Cardiac muscle cell (in vitro differentiated cells and primary cell): ENCODE data around the gene CD300A. TPM values are rescaled to one million over a fixed set of nuclear protein-coding genes. Genes with fewer than 3 reads are reported as not detected.

ENCODE experiments used
- DNase-seq, 2 donors: peaks; one replicate each; pipeline versions ENCODE4 v3.0.0 to v3.0.0-alpha.2; 2010 to 2017; ENCODE audit warnings: low read depth in 1 of 2, low spot score in 1 of 2
- H3K27ac ChIP-seq: fragments of 200-600 bp; sonication (generic); 2 replicates; pipeline ENCODE4 v1.5.1; 2016
- H3K27me3 ChIP-seq: fragments of 200-600 bp; sonication (generic); 2 replicates; pipeline ENCODE4 v1.6.0; 2016; ENCODE audit warnings: control low read depth
- H3K36me3 ChIP-seq: fragments of 200-600 bp; sonication (generic); 2 replicates; pipeline ENCODE4 v1.5.1; 2016; ENCODE audit warnings: control low read depth
- H3K4me1 ChIP-seq: fragments of 200-600 bp; sonication (generic); 2 replicates; pipeline ENCODE4 v1.8.1; 2017; ENCODE audit warnings: low read depth, mild to moderate bottlenecking, mixed run types
- H3K4me3 ChIP-seq: fragments of 200-600 bp; sonication (generic); 2 replicates; pipeline ENCODE4 v1.5.1; 2016; ENCODE audit warnings: mild to moderate bottlenecking
- H3K9me3 ChIP-seq: fragments of 200-600 bp; sonication (generic); 2 replicates; pipeline ENCODE4 v1.5.1; 2017; ENCODE audit warnings: low read depth, mild to moderate bottlenecking, control low read depth
- polyA plus RNA-seq: library from polyadenylated mRNA; unstranded; fragments of >200 nt; fragmentation: Nextera tagmentation; extraction: Ambion mirVana; gene quantifications from 2 replicates; pipeline ENCODE4 v1.2.1, GENCODE V29; 2016
- total RNA-seq: library from RNA; depleted of rRNA; stranded (reverse); fragments of >200 nt; gene quantifications from 2 replicates; pipeline ENCODE4 v1.2.3, GENCODE V29; 2016
- TF ChIP-seq, protein P1 (sequence below): IDR thresholded peaks from 2 replicates; pipeline ENCODE4 v1.5.1; 2012; ENCODE audit warnings: low read depth, mild to moderate bottlenecking, low read length

CD300A gene
- total and polyA plus RNA-seq, 2 experiments from 2014 or later = 2.6 to 2.7 TPM

DNA sequence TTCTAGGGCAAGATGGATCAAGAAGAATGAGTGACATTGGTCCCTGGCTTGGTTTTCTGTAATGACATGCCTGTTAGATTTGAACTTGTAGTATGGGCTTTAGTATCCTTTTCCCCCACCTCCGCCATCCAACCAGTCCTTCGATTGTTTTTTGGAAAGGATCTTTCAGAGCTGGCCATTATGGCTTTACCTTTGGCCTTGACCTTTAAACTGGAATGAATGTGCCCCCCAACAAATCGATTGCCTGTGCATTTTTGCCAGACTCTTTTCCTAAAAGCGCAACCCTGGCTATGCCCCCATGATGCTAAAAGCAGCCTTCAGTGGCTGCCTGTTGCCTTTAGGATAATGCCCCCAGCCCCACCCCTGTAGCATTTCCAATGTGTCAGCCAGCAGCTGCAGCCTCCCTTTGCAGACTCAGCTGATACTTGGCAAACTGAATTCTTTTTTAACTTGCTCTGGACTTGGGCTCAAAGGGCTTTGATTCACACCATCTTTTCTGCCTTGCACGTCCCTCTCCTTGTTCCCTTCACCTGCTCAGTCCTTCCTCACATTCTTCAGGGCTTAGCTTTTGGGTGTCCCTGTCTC, 30.6 kb upstream of the CD300A start:
- H3K27me3 ChIP-seq = no peaks in the 10 kb centered on the region
- peak overlapping the region; percentile 44 for H3K27ac ChIP-seq
- no peak overlapping the region for H3K4me3 ChIP-seq
- H3K9me3 ChIP-seq = no peaks in the 10 kb centered on the region
- H3K36me3 ChIP-seq = peaks cover 3% of the 10 kb centered on the region
- peaks cover 17% of the 10 kb centered on the region for H3K4me1 ChIP-seq
- no peak for DNase-seq
- TF ChIP-seq, protein P1, sequence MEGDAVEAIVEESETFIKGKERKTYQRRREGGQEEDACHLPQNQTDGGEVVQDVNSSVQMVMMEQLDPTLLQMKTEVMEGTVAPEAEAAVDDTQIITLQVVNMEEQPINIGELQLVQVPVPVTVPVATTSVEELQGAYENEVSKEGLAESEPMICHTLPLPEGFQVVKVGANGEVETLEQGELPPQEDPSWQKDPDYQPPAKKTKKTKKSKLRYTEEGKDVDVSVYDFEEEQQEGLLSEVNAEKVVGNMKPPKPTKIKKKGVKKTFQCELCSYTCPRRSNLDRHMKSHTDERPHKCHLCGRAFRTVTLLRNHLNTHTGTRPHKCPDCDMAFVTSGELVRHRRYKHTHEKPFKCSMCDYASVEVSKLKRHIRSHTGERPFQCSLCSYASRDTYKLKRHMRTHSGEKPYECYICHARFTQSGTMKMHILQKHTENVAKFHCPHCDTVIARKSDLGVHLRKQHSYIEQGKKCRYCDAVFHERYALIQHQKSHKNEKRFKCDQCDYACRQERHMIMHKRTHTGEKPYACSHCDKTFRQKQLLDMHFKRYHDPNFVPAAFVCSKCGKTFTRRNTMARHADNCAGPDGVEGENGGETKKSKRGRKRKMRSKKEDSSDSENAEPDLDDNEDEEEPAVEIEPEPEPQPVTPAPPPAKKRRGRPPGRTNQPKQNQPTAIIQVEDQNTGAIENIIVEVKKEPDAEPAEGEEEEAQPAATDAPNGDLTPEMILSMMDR = no peak

GRCh38 chr17:74437702-74438101, 28.7 kb upstream of the CD300A start:
- DNase-seq = no peak

GRCh38 chr17:74439691-74440567, 26.5 kb upstream of the CD300A start:
- no peak overlapping the region for H3K27ac ChIP-seq
- no peaks in the 10 kb centered on the region for H3K27me3 ChIP-seq
- no peak for DNase-seq
- H3K4me3 ChIP-seq = no peak overlapping the region
- peaks cover 33% of the 10 kb centered on the region for H3K4me1 ChIP-seq
- peaks cover 13% of the 10 kb centered on the region for H3K36me3 ChIP-seq
- H3K9me3 ChIP-seq = no peaks in the 10 kb centered on the region
- TF ChIP-seq, protein P1 = no peak

More at GRCh38 chr17:74437702-74438101, 28.7 kb upstream of the CD300A start:
- Histone ChIP-seq H3K4me1 (peaks cover 23% of the 10 kb centered on the region), H3K36me3 (peaks cover 9% of the 10 kb centered on the region), H3K9me3 (no peaks in the 10 kb centered on the region), H3K27ac (no peak overlapping the region), H3K27me3 (no peaks in the 10 kb centered on the region), H3K4me3 (no peak overlapping the region)
- TF ChIP-seq, protein P1 = peak; percentile 63

- H3K9me3 ChIP-seq = no peaks in the 10 kb centered on the region
- no peaks in the 10 kb centered on the region for H3K27me3 ChIP-seq
- DNase-seq = no peak
- H3K4me3 ChIP-seq = no peak overlapping the region
- TF ChIP-seq, protein P1 = no peak
- H3K36me3 ChIP-seq = peaks cover 13% of the 10 kb centered on the region
- no peak overlapping the region for H3K27ac ChIP-seq
- peaks cover 27% of the 10 kb centered on the region for H3K4me1 ChIP-seq
These were observed 24.9 kb upstream of the CD300A start for GRCh38 chr17:74441537-74441936.

DNA sequence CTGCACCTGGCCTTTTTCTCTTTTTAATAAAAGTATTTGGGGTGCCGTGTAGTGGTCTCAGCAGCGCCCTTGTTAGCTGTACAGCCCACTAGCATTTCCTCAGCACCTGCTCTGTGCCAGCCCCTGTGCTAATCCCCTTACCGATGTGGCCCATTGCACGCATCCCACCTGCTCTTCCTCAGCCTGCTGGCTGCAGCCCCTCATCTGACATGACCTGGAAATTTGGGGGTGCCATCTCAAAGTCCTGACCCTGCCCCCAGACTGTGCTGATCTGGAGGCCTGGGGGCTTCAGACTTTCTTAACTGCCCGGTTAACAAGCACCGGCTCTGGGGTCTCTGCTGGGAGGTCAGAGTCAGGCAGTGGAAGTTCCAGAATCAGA, 24.2 kb upstream of the CD300A start:
- no peak overlapping the region for H3K4me3 ChIP-seq
- TF ChIP-seq, protein P1 = no peak
- DNase-seq = no peak
- H3K9me3 ChIP-seq = no peaks in the 10 kb centered on the region
- peaks cover 25% of the 10 kb centered on the region for H3K4me1 ChIP-seq
- no peaks in the 10 kb centered on the region for H3K27me3 ChIP-seq
- peak overlapping the region; percentile 94 for H3K27ac ChIP-seq
- peaks cover 15% of the 10 kb centered on the region for H3K36me3 ChIP-seq
